IPS DF 19.7 (cell line): ENCODE data around the gene USP6NL.

Source experiments
- DNase-seq: peaks from one replicate; pipeline ENCODE4 v3.0.0-alpha.2; 2013; ENCODE audit warnings: low read depth, low spot score

Gene USP6NL

GRCh38 chr10:11616021-11616420 is 4.6 kb upstream of the USP6NL start:
- no peak for DNase-seq

- no peak for DNase-seq
These were observed 3.9 kb upstream of the USP6NL start for GRCh38 chr10:11615396-11615795.

- no peak for DNase-seq
These were observed 861 bp upstream of the USP6NL start for GRCh38 chr10:11612021-11613001.

GRCh38 chr10:11610826-11611247 is 613 bp downstream of the USP6NL start:
- no peak for DNase-seq

- no peak for DNase-seq
These were observed 1.2 kb downstream of the USP6NL start for GRCh38 chr10:11610166-11610825.

GRCh38 chr10:11609492-11610093 is 1.9 kb downstream of the USP6NL start:
- no peak for DNase-seq

GRCh38 chr10:11609052-11609451 is 2.4 kb downstream of the USP6NL start:
- no peak for DNase-seq

GRCh38 chr10:11608159-11609013 is 3.1 kb downstream of the USP6NL start:
- no peak for DNase-seq

- no peak for DNase-seq
These were observed 5.5 kb downstream of the USP6NL start for GRCh38 chr10:11605807-11606408.

GRCh38 chr10:11604865-11605650 is 6.4 kb downstream of the USP6NL start:
- DNase-seq, result no peak

GRCh38 chr10:11603741-11604140 is 7.7 kb downstream of the USP6NL start:
- no peak for DNase-seq

GRCh38 chr10:11602919-11603523 is 8.4 kb downstream of the USP6NL start:
- DNase-seq, result no peak

GRCh38 chr10:11602358-11602757 is 9.1 kb downstream of the USP6NL start:
- DNase-seq, result no peak

GRCh38 chr10:11601670-11602069 is 9.8 kb downstream of the USP6NL start:
- no peak for DNase-seq

GRCh38 chr10:11600280-11600679 is 11.2 kb downstream of the USP6NL start:
- DNase-seq, result no peak

GRCh38 chr10:11598712-11599397 is 12.6 kb downstream of the USP6NL start:
- DNase-seq, result no peak

- DNase-seq, result no peak
These were observed 14.0 kb downstream of the USP6NL start for GRCh38 chr10:11597470-11597869.

- no peak for DNase-seq
These were observed 16.1 kb downstream of the USP6NL start for GRCh38 chr10:11595395-11595692.
